22Rv1 (cell line): ENCODE measurements around the gene FHIT.

Source experiments
- CTCF ChIP-seq: fragments of 450-650 bp; IDR thresholded peaks from 2 replicates; pipeline ENCODE4 v1.5.1; 2017; ENCODE audit warnings: mild to moderate bottlenecking
- ZFX ChIP-seq: fragments of 450-650 bp; IDR thresholded peaks from 2 replicates; pipeline ENCODE4 v1.6.1; 2017; ENCODE audit warnings: antibody characterized with exemption, borderline replicate concordance

DNA sequence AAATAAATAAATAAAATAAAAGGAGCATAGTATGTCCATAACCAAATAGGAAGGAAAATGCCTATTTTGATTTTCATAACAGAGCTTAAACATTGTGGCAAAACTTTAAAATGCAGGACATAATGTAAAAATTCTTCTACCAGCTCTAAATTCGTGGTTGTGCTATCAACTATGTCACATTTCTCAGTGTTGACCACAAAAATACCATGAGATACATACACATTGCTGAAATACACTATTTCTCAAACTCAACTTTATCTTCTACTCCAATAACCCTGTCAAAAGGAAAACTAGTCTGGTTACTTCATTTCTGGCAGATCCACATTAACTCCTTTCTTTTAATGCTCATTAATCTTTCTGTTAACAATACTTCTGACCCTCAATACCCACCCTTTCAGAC, 523.2 kb downstream of the FHIT start:
- TF ChIP-seq CTCF: no peak
- TF ChIP-seq ZFX: no peak
